ENCODE data around the gene ELF2. TPM values are rescaled to one million over a fixed set of nuclear protein-coding genes. Genes with fewer than 3 reads are reported as not detected.
"Not testable (repeated sequence)": the region's sequence is repeated elsewhere in the genome, so short reads cannot be mapped to it uniquely, and the experiment has no call there.

ELF2 gene
- total RNA-seq, 1 experiment from 2014 or later, result 42.4 TPM

DNA sequence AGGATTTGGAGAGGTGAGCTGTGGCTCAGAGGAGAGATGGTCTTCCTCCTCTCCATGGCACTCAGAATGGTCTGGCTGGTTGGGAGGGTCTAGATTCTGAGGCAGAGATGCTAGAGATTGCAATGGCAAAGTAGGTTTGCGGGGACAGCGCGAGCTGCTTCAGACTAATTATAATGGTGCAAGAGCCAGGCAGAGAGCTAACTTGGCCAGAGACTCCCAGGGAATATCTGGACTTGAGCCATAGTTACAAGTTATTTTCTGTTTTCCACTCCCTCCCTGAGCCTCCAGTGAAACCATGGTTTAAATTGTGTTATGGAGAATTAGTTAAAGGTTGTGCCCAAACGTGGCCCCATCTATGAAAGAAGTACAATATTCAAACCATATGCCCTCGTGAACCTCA lies 44.7 kb upstream of the ELF2 start:
- no peak overlapping the region for H3K4me3 ChIP-seq (ENCODE audit: low read depth, low read length, poor library complexity, severe bottlenecking)
- TF ChIP-seq, protein P1, sequence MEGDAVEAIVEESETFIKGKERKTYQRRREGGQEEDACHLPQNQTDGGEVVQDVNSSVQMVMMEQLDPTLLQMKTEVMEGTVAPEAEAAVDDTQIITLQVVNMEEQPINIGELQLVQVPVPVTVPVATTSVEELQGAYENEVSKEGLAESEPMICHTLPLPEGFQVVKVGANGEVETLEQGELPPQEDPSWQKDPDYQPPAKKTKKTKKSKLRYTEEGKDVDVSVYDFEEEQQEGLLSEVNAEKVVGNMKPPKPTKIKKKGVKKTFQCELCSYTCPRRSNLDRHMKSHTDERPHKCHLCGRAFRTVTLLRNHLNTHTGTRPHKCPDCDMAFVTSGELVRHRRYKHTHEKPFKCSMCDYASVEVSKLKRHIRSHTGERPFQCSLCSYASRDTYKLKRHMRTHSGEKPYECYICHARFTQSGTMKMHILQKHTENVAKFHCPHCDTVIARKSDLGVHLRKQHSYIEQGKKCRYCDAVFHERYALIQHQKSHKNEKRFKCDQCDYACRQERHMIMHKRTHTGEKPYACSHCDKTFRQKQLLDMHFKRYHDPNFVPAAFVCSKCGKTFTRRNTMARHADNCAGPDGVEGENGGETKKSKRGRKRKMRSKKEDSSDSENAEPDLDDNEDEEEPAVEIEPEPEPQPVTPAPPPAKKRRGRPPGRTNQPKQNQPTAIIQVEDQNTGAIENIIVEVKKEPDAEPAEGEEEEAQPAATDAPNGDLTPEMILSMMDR (conservative IDR thresholded peaks at IDR 0.05; ENCODE audit: low read depth, low read length), result no peak
- no peak for TF ChIP-seq EZH2 (IDR thresholded peaks at IDR 0.05; ENCODE audit: borderline replicate concordance, low read depth, low read length, poor library complexity, severe bottlenecking)
- H3K27ac ChIP-seq (ENCODE audit: low read depth, low read length, poor library complexity, severe bottlenecking), result peak overlapping the region; percentile 93
- H3K9me3 ChIP-seq (ENCODE audit: low read depth, low read length, poor library complexity, severe bottlenecking), result no peaks in the 10 kb centered on the region
- H3K36me3 ChIP-seq (ENCODE audit: insufficient read depth, low read length, poor library complexity, severe bottlenecking), result no peaks in the 10 kb centered on the region
- no peaks in the 10 kb centered on the region for H3K27me3 ChIP-seq (replicated peaks; ENCODE audit: insufficient read depth, low read depth, low read length, poor library complexity)
- no TSS peak for BruUV-seq (replicated peaks)
- intact Hi-C loops (cut with micrococcal nuclease; ENCODE audit: unreplicated experiment), result no loop called here
- no peak for DNase-seq (ENCODE audit: low spot score)
- ChIA-PET CTCF (no interaction called here), POLR2A (ENCODE audit: low non-redundant PET) (no interaction called here)
- H3K4me1 ChIP-seq (ENCODE audit: insufficient read depth, low read length, poor library complexity, severe bottlenecking), result peaks cover 37% of the 10 kb centered on the region

DNA sequence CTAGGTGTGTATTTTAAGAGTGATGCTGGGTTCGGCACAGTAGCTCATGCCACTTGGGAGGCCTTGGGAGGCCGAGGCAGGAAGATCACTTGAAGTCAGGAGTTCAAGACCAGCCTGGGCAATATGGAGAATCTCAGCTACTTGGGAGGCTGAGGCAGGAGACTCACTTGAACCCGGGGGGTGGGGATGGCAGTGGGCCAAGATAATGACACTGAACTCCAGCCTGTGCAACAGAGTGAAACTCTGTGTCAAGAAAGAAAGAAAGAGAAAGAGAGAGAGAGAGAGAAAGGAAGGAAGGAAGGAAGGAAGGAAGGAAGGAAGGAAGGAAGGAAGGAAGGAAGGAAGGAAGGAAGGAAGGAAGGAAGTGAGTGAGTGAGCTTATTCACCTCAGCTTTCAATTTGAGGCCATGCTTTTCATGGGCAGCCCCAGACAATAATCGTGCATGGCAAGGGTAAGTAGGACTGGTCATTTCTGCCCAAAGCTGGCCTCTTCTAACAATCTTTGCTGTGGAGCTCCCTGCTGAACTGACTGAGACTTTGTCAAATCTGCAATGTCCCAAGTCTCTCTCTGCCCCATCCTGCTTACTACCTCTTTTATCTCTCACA lies 42.5 kb upstream of the ELF2 start:
- CTCF ChIA-PET, result interaction anchor here (0.6 to 1.2 kb wide), 2 partner anchors 13 to 200 kb away, joined by 4 to 8 read pairs; no protein-coding TSS in a partner anchor
- peak; percentile 91 for DNase-seq (ENCODE audit: low spot score)
- POLR2A ChIA-PET (ENCODE audit: low non-redundant PET), result no interaction called here
- H3K27ac ChIP-seq (ENCODE audit: low read depth, low read length, poor library complexity, severe bottlenecking), result peak overlapping the region; percentile 93
- no TSS peak for BruUV-seq (replicated peaks)
- H3K27me3 ChIP-seq (replicated peaks; ENCODE audit: insufficient read depth, low read depth, low read length, poor library complexity), result no peaks in the 10 kb centered on the region
- no peak overlapping the region for H3K4me3 ChIP-seq (ENCODE audit: low read depth, low read length, poor library complexity, severe bottlenecking)
- H3K4me1 ChIP-seq (ENCODE audit: insufficient read depth, low read length, poor library complexity, severe bottlenecking), result peaks cover 52% of the 10 kb centered on the region
- TF ChIP-seq, protein P1 (conservative IDR thresholded peaks at IDR 0.05; ENCODE audit: low read depth, low read length), result no peak
- TF ChIP-seq EZH2 (IDR thresholded peaks at IDR 0.05; ENCODE audit: borderline replicate concordance, low read depth, low read length, poor library complexity, severe bottlenecking), result no peak
- intact Hi-C loops (cut with micrococcal nuclease; ENCODE audit: unreplicated experiment), result no loop called here
- no peaks in the 10 kb centered on the region for H3K9me3 ChIP-seq (ENCODE audit: low read depth, low read length, poor library complexity, severe bottlenecking)
- no peaks in the 10 kb centered on the region for H3K36me3 ChIP-seq (ENCODE audit: insufficient read depth, low read length, poor library complexity, severe bottlenecking)

DNA sequence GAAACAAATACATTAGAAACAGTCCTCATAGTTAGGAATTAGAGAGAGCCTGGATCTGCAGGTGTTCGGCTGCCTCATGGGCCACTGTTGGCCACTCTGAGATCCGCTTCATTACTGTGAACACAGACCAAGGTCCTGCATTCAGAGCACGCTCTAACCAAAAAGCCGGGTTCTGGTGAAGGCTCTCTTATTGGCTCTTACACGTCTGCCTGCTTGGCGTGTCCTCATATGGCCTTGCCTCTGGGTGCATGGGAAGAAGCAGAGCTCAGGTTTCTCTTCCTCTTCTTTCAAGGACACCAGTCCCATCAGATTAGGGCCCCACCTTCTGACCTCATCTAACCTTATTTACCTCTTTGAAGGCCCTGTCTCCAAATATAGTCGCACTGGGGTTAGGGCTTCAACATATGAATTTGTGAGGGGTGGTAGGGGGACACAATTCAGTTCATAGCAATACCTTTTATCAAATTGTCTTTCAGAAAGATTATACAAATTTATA lies 37.1 kb upstream of the ELF2 start:
- intact Hi-C loops (cut with micrococcal nuclease; ENCODE audit: unreplicated experiment), result no loop called here
- Histone ChIP-seq H3K9me3 (ENCODE audit: low read depth, low read length, poor library complexity, severe bottlenecking) (no peaks in the 10 kb centered on the region), H3K36me3 (ENCODE audit: insufficient read depth, low read length, poor library complexity, severe bottlenecking) (no peaks in the 10 kb centered on the region), H3K27ac (ENCODE audit: low read depth, low read length, poor library complexity, severe bottlenecking) (peak overlapping the region; percentile 73), H3K27me3 (replicated peaks; ENCODE audit: insufficient read depth, low read depth, low read length, poor library complexity) (no peaks in the 10 kb centered on the region), H3K4me1 (ENCODE audit: insufficient read depth, low read length, poor library complexity, severe bottlenecking) (peaks cover 58% of the 10 kb centered on the region), H3K4me3 (ENCODE audit: low read depth, low read length, poor library complexity, severe bottlenecking) (no peak overlapping the region)
- no peak for DNase-seq (ENCODE audit: low spot score)
- CTCF ChIA-PET, result no interaction called here
- POLR2A ChIA-PET (ENCODE audit: low non-redundant PET), result interaction anchor here (0.6 kb wide), 1 partner anchor 38 kb away, joined by 4 read pairs; no protein-coding TSS in a partner anchor
- BruUV-seq (replicated peaks), result no TSS peak
- TF ChIP-seq, protein P1 (conservative IDR thresholded peaks at IDR 0.05; ENCODE audit: low read depth, low read length), result no peak
- TF ChIP-seq EZH2 (IDR thresholded peaks at IDR 0.05; ENCODE audit: borderline replicate concordance, low read depth, low read length, poor library complexity, severe bottlenecking), result no peak

DNA sequence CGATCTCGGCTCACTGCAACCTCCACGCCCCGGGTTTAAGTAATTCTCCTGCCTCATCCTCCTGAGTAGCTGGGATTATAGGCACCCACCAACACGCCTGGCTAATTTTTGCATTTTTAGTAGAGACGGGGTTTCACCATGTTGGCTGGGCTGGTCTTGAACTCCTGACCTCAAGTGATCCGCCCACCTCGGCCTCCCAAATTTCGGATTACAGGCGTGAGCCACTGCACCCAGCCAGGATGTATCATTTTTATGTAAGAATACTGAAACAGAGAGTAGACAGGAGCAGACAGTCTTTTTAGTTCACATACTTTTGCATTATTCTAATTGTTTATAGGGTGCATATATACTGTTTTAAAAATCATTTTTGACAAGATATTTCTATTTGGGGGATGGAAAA lies 36.6 kb upstream of the ELF2 start:
- CTCF ChIA-PET, result not testable (repeated sequence)
- POLR2A ChIA-PET (ENCODE audit: low non-redundant PET), result interaction anchor here (0.6 kb wide), 1 partner anchor 37 kb away, joined by 4 read pairs; no protein-coding TSS in a partner anchor

More for the DNA sequence above, 36.6 kb upstream of the ELF2 start:
- H3K9me3 ChIP-seq (ENCODE audit: low read depth, low read length, poor library complexity, severe bottlenecking); BruUV-seq (replicated peaks); intact Hi-C loops (cut with micrococcal nuclease; ENCODE audit: unreplicated experiment); H3K4me3 ChIP-seq (ENCODE audit: low read depth, low read length, poor library complexity, severe bottlenecking); DNase-seq (ENCODE audit: low spot score); H3K36me3 ChIP-seq (ENCODE audit: insufficient read depth, low read length, poor library complexity, severe bottlenecking); H3K27me3 ChIP-seq (replicated peaks; ENCODE audit: insufficient read depth, low read depth, low read length, poor library complexity): not testable (repeated sequence)
- Histone ChIP-seq H3K27ac (ENCODE audit: low read depth, low read length, poor library complexity, severe bottlenecking) (peak overlapping the region; percentile 73), H3K4me1 (ENCODE audit: insufficient read depth, low read length, poor library complexity, severe bottlenecking) (peaks cover 59% of the 10 kb centered on the region)
